ENCODE results near the gene TLNRD1. TPM values are rescaled to one million over a fixed set of nuclear protein-coding genes. Genes with fewer than 3 reads are reported as not detected.

TLNRD1 gene
- total RNA-seq, 1 experiment from 2014 or later, result 33.8 TPM

DNA sequence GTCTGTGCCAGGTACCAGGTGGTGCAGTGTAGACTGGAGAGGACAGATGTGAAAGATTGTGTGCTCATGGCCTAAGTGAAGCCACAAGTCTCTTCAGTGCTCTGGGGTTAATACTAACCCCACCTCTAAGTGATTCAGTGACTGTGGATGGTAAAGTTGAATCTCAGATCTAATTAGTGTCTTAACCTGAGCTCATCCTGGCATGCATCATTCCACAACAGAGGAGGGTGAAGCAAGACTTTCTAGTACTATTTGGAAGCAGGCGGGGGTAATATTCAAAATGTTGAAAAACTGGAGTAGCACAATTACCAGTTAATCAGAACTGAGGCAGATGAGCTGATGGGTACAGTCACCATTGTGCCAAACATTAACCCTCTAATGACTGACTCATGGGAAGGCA lies 8.3 kb upstream of the TLNRD1 start:
- in situ Hi-C loops (cut with HindIII; ENCODE audit: low pct_unique_long_range_greater_than_20kb, low sequenced_read_pairs), result no loop called here
- DNase-seq (ENCODE audit: low read depth, low spot score), result no peak

DNA sequence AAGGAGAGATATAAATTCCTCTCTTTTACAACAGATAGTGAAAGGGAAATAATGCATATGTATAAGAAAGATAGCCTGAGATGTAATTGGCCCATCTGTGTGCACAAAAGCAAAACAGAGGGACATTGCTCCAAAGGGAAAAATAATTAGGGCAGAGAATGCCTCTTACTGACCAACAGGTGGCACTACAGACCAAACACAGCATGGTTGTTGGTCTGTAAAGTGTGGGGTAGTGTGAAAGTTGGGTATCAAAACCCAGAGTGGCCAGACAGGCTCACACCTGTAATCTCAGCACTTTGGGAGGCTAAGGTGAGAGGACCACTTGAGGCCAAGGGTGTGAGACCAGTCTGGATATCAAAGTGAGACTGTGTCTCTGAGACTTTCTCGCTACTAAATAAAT lies 4.5 kb upstream of the TLNRD1 start:
- DNase-seq (ENCODE audit: low read depth, low spot score), result peak; percentile 63
- in situ Hi-C loops (cut with HindIII; ENCODE audit: low pct_unique_long_range_greater_than_20kb, low sequenced_read_pairs), result no loop called here

- in situ Hi-C loops (cut with HindIII; ENCODE audit: low pct_unique_long_range_greater_than_20kb, low sequenced_read_pairs), result no loop called here
- DNase-seq (ENCODE audit: low read depth, low spot score), result no peak
Observed at GRCh38 chr15:80997692-80998091, 3.0 kb upstream of the TLNRD1 start.

DNA sequence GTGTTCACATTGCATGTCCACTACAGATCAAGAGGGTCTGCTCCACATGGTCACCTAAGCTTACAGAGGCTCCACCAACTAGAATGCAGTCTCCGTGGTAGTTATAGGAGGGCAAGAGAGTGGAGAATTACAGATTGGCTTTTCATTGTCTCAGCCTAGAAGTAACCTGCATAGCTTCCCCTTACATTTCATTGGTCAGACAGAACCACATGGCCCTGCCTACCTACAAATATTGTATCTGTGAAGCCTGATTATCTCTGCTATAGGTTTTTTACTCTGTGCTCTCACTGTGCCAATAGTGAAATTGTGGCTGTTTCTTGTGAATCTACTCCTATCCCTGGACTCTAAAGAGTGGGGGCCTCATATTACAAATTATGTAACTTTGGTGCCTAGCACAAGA lies 2.5 kb upstream of the TLNRD1 start:
- no peak for DNase-seq (ENCODE audit: low read depth, low spot score)
- in situ Hi-C loops (cut with HindIII; ENCODE audit: low pct_unique_long_range_greater_than_20kb, low sequenced_read_pairs), result no loop called here

- in situ Hi-C loops (cut with HindIII; ENCODE audit: low pct_unique_long_range_greater_than_20kb, low sequenced_read_pairs), result no loop called here
Observed at GRCh38 chr15:80999623-81000036, 1.1 kb upstream of the TLNRD1 start.

GRCh38 chr15:81000144-81000623 lies 539 bp upstream of the TLNRD1 start:
- in situ Hi-C loops (cut with HindIII; ENCODE audit: low pct_unique_long_range_greater_than_20kb, low sequenced_read_pairs), result no loop called here
- DNase-seq (ENCODE audit: low read depth, low spot score), result no peak

More at GRCh38 chr15:80999623-81000036, 1.1 kb upstream of the TLNRD1 start:
- DNase-seq (ENCODE audit: low read depth, low spot score), result no peak

GRCh38 chr15:81001152-81002008 lies 657 bp downstream of the TLNRD1 start:
- in situ Hi-C loops (cut with HindIII; ENCODE audit: low pct_unique_long_range_greater_than_20kb, low sequenced_read_pairs), result no loop called here
- no peak for DNase-seq (ENCODE audit: low read depth, low spot score)

DNA sequence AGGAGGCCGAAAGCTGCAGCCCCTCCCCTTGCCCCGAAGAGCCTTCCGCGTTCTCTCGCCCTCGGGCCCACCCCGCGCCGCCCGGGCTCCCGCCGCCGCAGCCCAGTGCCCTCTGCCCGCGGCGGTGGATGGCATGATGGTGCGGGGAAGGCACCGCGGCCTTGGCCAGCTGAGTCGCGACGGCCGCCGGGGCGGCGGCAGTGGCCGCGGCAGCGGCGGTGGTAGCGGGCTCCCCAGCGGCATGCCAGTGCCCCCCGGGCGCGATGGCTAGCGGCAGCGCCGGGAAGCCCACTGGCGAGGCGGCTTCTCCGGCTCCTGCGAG lies 1.2 kb downstream of the TLNRD1 start:
- DNase-seq (ENCODE audit: low read depth, low spot score), result no peak
- in situ Hi-C loops (cut with HindIII; ENCODE audit: low pct_unique_long_range_greater_than_20kb, low sequenced_read_pairs), result no loop called here

- peak; percentile 23 for DNase-seq (ENCODE audit: low read depth, low spot score)
- in situ Hi-C loops (cut with HindIII; ENCODE audit: low pct_unique_long_range_greater_than_20kb, low sequenced_read_pairs), result no loop called here
Observed at GRCh38 chr15:81002331-81003096, 1.8 kb downstream of the TLNRD1 start.

DNA sequence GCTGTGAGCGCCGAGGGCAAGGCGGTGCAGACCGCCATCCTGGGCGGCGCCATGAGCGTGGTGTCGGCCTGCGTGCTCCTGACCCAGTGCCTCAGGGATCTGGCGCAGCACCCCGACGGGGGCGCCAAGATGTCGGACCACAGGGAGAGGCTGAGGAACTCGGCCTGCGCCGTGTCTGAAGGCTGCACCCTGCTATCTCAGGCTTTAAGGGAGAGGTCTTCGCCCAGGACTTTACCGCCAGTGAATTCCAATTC lies 2.3 kb downstream of the TLNRD1 start:
- no peak for DNase-seq (ENCODE audit: low read depth, low spot score)
- in situ Hi-C loops (cut with HindIII; ENCODE audit: low pct_unique_long_range_greater_than_20kb, low sequenced_read_pairs), result no loop called here

DNA sequence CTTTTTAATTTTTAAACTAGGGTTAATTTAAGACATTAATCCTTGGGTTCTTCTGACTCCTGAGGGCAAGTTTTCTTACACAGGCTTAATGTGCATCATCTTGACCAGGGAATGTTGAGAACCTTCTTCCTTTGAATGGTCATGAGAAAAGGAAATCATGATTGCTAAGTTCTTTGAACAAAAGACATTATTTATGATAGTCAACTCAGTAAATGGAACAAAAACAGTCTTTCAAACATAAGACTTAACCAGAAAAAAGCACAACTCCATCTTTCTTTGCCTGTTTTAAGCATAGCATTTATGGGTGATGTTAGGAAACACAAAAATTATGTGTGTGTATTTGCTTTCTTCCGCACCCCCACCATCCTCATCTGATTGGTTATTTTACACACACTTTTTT lies 5.4 kb downstream of the TLNRD1 start:
- DNase-seq (ENCODE audit: low read depth, low spot score), result peak; percentile 83
- in situ Hi-C loops (cut with HindIII; ENCODE audit: low pct_unique_long_range_greater_than_20kb, low sequenced_read_pairs), result no loop called here

- in situ Hi-C loops (cut with HindIII; ENCODE audit: low pct_unique_long_range_greater_than_20kb, low sequenced_read_pairs), result no loop called here
- no peak for DNase-seq (ENCODE audit: low read depth, low spot score)
Observed at GRCh38 chr15:81007428-81008064, 6.8 kb downstream of the TLNRD1 start.

DNA sequence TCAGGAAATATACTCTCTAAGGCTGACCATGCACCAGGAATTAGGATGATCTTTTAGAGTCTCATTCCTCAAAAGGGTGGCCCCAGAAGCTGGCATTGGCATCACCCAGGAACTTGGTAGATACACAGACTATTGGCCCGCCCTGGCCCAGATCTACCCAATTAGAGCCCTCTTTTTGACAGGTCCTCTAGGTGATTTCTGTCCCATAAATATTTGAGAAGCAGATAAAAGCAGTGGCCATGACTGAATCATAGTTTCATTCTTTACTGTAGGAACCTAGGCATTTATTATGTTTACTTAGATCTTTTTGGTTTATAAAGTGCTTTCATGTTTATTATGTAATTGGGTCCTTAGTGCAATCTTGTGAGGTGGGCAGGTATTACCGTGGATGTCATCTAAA lies 7.6 kb downstream of the TLNRD1 start:
- in situ Hi-C loops (cut with HindIII; ENCODE audit: low pct_unique_long_range_greater_than_20kb, low sequenced_read_pairs), result no loop called here

DNA sequence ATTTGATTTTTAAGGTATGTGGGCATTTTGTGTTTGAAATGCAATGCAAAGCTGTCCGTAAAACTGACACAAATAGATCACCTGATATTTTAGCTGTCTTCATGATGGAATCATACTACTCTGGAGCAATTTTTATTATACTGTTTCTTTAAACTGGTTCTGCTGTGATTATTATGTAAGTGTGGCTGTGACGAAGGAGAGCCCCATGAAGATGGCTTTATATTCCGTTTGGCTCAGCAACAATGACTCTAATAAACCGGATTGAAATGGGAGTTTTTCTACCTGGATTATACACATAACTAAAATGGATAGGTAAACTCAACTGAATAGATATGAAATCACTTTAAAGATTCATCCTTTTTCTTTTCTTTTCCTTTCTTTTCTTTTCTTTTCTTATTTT lies 9.4 kb downstream of the TLNRD1 start:
- DNase-seq (ENCODE audit: low read depth, low spot score), result no peak
- in situ Hi-C loops (cut with HindIII; ENCODE audit: low pct_unique_long_range_greater_than_20kb, low sequenced_read_pairs), result no loop called here

More for the DNA sequence above, 7.6 kb downstream of the TLNRD1 start:
- no peak for DNase-seq (ENCODE audit: low read depth, low spot score)

- DNase-seq (ENCODE audit: low read depth, low spot score), result no peak
- in situ Hi-C loops (cut with HindIII; ENCODE audit: low pct_unique_long_range_greater_than_20kb, low sequenced_read_pairs), result no loop called here
Observed at GRCh38 chr15:81011593-81011992, 10.9 kb downstream of the TLNRD1 start.

- no peak for DNase-seq (ENCODE audit: low read depth, low spot score)
- in situ Hi-C loops (cut with HindIII; ENCODE audit: low pct_unique_long_range_greater_than_20kb, low sequenced_read_pairs), result no loop called here
Observed at GRCh38 chr15:81012588-81012987, 11.9 kb downstream of the TLNRD1 start.

DNA sequence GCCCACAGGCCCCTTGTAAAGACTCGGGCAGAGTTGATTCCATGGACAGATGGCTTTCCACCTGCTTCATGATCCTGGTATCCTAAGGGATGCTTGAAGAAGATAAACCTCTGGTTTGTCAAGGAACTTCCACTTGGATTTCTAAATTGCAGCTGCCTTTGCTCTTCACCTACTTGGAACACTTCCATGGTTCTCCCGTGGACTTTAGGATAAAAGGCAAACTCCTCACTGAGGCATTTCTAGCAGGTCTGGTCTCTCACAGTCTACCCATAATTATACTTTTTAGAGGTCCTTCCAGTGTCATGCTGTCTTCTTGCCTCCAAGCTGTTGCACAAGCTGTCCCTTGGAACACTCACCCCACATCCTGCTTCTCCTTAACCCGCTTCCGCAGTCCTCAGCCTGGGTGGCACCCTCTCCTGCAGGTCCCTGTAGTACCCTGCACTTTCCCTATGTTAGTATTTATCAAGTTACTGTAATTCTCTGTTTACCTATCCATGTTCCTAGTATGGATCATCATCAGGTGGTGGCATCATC lies 12.7 kb downstream of the TLNRD1 start:
- in situ Hi-C loops (cut with HindIII; ENCODE audit: low pct_unique_long_range_greater_than_20kb, low sequenced_read_pairs), result no loop called here
- no peak for DNase-seq (ENCODE audit: low read depth, low spot score)

DNA sequence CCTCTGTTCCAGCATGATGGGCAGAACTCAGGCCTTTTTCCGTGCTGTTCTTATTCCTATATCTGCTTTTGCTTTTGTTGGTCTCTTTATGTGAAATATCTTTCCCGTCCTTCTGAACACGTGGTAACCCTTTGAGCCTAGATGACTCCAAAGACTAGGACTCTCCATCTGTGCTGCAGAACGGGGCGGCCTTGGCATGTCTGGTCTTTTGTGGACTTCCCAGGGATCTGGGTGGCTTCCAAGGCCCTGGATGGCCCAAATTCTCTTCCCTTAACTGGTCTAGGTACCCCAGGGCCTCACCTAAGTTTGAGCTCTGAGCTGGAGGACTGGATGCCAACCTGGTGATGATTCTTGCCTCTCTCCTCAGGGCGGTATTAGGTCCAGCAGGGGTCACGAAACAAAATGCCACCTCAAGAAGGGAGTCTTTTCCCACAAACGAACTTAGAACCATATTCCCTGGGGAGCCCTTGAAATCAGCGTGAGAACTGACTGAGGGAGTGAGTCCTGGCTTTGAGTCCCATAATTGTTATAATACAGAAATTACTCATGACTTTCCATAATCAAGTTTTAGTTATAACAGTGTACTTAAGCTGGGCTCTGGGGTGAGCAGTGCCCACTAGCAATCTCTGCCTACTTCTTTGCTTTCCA lies 13.8 kb downstream of the TLNRD1 start:
- peak; percentile 37 for DNase-seq (ENCODE audit: low read depth, low spot score)
- in situ Hi-C loops (cut with HindIII; ENCODE audit: low pct_unique_long_range_greater_than_20kb, low sequenced_read_pairs), result no loop called here
